H1 (cell line): ENCODE measurements around the gene MGAT5B. TPM values are rescaled to one million over a fixed set of nuclear protein-coding genes. Genes with fewer than 3 reads are reported as not detected.

ENCODE experiments used
- CTCF ChIA-PET: fragments of 300-600 bp; sonication (Branson Sonifier 250); formaldehyde crosslinking; loops from one replicate; lab custom pipeline; 2021; ENCODE audit not compliant: partially characterized antibody; lab: Charles Lee
- POLR2A ChIA-PET: fragments of 300-600 bp; sonication (Branson Sonifier 250); formaldehyde crosslinking; loops from one replicate; lab custom pipeline; 2021; ENCODE audit warnings: inconsistent platforms; ENCODE audit not compliant: partially characterized antibody; lab: Charles Lee
- DNase-seq, 2 experiments: peaks; one replicate each; pipeline versions ENCODE4 v3.0.0 to v3.0.0-alpha.2; 2010 to 2022; ENCODE audit warnings: low spot score in 2 of 2, low read depth in 1 of 2, mixed read lengths in 1 of 2
- FAIRE-seq: peaks from 2 replicates; lab custom pipeline; 2011; peaks lifted over from hg19 to GRCh38; lab: Jason Lieb, UNC
- H2AFZ ChIP-seq: 2 replicates; pipeline ENCODE4 v1.8.1; 2012; ENCODE audit warnings: low read length, inconsistent platforms
- H2AK5ac ChIP-seq: 2 replicates; pipeline ENCODE4 v1.6.1; 2013; ENCODE audit warnings: low read depth, low read length
- H2BK120ac ChIP-seq: replicated peaks from 2 replicates; pipeline ENCODE3; 2013; ENCODE audit warnings: low read depth, low read length, inconsistent platforms
- H2BK12ac ChIP-seq: 2 replicates; pipeline ENCODE4 v1.6.1; 2013; ENCODE audit warnings: low read depth, low read length
- H2BK15ac ChIP-seq: 2 replicates; pipeline ENCODE4 v1.6.1; 2013; ENCODE audit warnings: low read length
- H2BK20ac ChIP-seq: 2 replicates; pipeline ENCODE4 v1.6.1; 2013; ENCODE audit warnings: low read length
- H2BK5ac ChIP-seq: 2 replicates; pipeline ENCODE4 v1.6.1; 2013; ENCODE audit warnings: low read depth, low read length
- H3K14ac ChIP-seq: 2 replicates; pipeline ENCODE4 v1.6.1; 2013; ENCODE audit warnings: inconsistent platforms; ENCODE audit not compliant: insufficient read length
- H3K18ac ChIP-seq: 2 replicates; pipeline ENCODE4 v1.6.1; 2013; ENCODE audit warnings: low read length; ENCODE audit errors: extremely low read depth
- H3K23ac ChIP-seq: 2 replicates; pipeline ENCODE4 v1.6.1; 2013; ENCODE audit warnings: inconsistent platforms; ENCODE audit not compliant: insufficient read length
- H3K23me2 ChIP-seq: 2 replicates; pipeline ENCODE4 v1.6.1; 2013; ENCODE audit warnings: low read depth, low read length
- H3K27ac ChIP-seq: 2 replicates; pipeline ENCODE4 v1.6.1; 2011; ENCODE audit warnings: low read depth, low read length, inconsistent platforms
- H3K27me3 ChIP-seq, 4 experiments: replicated peaks in 1 of 4; 1 replicate in 1 of 4; 2 replicates in 3 of 4; pipeline versions ENCODE4 v1.6.1 to v1.8.1; 2011 to 2013; ENCODE audit warnings: low read length in 3 of 4, mild to moderate bottlenecking in 3 of 4, inconsistent platforms in 2 of 4, mixed read lengths in 2 of 4, moderate library complexity in 1 of 4; ENCODE audit not compliant: control insufficient read depth in 3 of 4, insufficient read depth in 3 of 4; ENCODE audit errors: extremely low read depth in 1 of 4
- H3K36me3 ChIP-seq, 4 experiments: 2 replicates each; pipeline versions ENCODE4 v1.6.1 to v1.8.1; 2011 to 2013; ENCODE audit warnings: mild to moderate bottlenecking in 4 of 4, low read length in 3 of 4, moderate library complexity in 2 of 4, control low read depth in 1 of 4, inconsistent platforms in 1 of 4; ENCODE audit not compliant: insufficient read depth in 4 of 4, control insufficient read depth in 2 of 4
- H3K4ac ChIP-seq: replicated peaks from 2 replicates; pipeline ENCODE3; 2013; ENCODE audit warnings: low read length, low read depth, mixed read lengths, inconsistent platforms; ENCODE audit not compliant: insufficient read length
- H3K4me1 ChIP-seq, 4 experiments: replicated peaks in 1 of 4; 1 replicate in 1 of 4; 2 replicates in 3 of 4; pipeline versions ENCODE4 v1.6.1 to v1.8.1; 2011 to 2013; ENCODE audit warnings: low read length in 3 of 4, inconsistent platforms in 2 of 4, mixed read lengths in 1 of 4; ENCODE audit not compliant: insufficient read depth in 4 of 4, control insufficient read depth in 3 of 4
- H3K4me2 ChIP-seq, 2 experiments: 2 replicates each; pipeline versions ENCODE4 v1.6.1 to v1.8.1; 2011 to 2013; ENCODE audit warnings: low read depth in 2 of 2, low read length in 2 of 2, control low read depth in 1 of 2, inconsistent platforms in 1 of 2, mild to moderate bottlenecking in 1 of 2; ENCODE audit not compliant: insufficient read depth in 1 of 2
- H3K4me3 ChIP-seq, 4 experiments: fragments of 200-600, 300-600 bp in 1 of 4; sonication (generic), shearing (Covaris generic), sonication (Bioruptor Twin) in 1 of 4; 2 replicates each; pipeline versions ENCODE4 v1.5.1 to v1.8.1; 2011 to 2016; ENCODE audit warnings: low read length in 4 of 4, low read depth in 3 of 4, control low read depth in 2 of 4, inconsistent platforms in 2 of 4, mild to moderate bottlenecking in 2 of 4, mixed read lengths in 1 of 4, moderate library complexity in 1 of 4; ENCODE audit not compliant: insufficient read depth in 2 of 4; ENCODE audit errors: extremely low read depth in 1 of 4
- H3K56ac ChIP-seq: replicated peaks from 2 replicates; pipeline ENCODE3; 2013; ENCODE audit warnings: low read depth, mild to moderate bottlenecking, mixed read lengths, low read length, inconsistent platforms; ENCODE audit not compliant: insufficient read length
- H3K79me1 ChIP-seq: 2 replicates; pipeline ENCODE4 v1.6.1; 2013; ENCODE audit warnings: low read depth, low read length, control low read depth
- H3K79me2 ChIP-seq, 2 experiments: 2 replicates each; pipeline versions ENCODE4 v1.6.1 to v1.8.1; 2012 to 2013; ENCODE audit warnings: low read length in 2 of 2, mild to moderate bottlenecking in 2 of 2, inconsistent platforms in 1 of 2; ENCODE audit not compliant: insufficient read depth in 2 of 2, control insufficient read depth in 1 of 2
- H3K9ac ChIP-seq, 4 experiments: replicated peaks in 1 of 4; 1 replicate in 1 of 4; 2 replicates in 3 of 4; pipeline versions ENCODE4 v1.6.1 to v1.8.1; 2011 to 2013; ENCODE audit warnings: low read depth in 3 of 4, low read length in 3 of 4, control low read depth in 2 of 4, mild to moderate bottlenecking in 2 of 4, moderate library complexity in 2 of 4, inconsistent platforms in 1 of 4; ENCODE audit errors: extremely low read depth in 1 of 4
- H3K9me3 ChIP-seq, 2 experiments: 2 replicates each; pipeline versions ENCODE4 v1.6.1 to v1.8.1; 2012 to 2013; ENCODE audit warnings: mild to moderate bottlenecking in 2 of 2, moderate library complexity in 2 of 2, control low read depth in 1 of 2, inconsistent platforms in 1 of 2, low read depth in 1 of 2, low read length in 1 of 2, mixed read lengths in 1 of 2; ENCODE audit not compliant: insufficient read depth in 2 of 2
- H4K20me1 ChIP-seq, 2 experiments: replicated peaks in 1 of 2; 2 replicates each; pipeline versions ENCODE3 to v1.8.1; 2011 to 2013; ENCODE audit warnings: inconsistent platforms in 2 of 2, low read length in 2 of 2, mild to moderate bottlenecking in 1 of 2; ENCODE audit not compliant: insufficient read depth in 2 of 2, control insufficient read depth in 1 of 2
- H4K5ac ChIP-seq: 2 replicates; pipeline ENCODE4 v1.6.1; 2013; ENCODE audit warnings: low read length, low read depth, mixed read lengths, inconsistent platforms; ENCODE audit not compliant: insufficient read length
- H4K8ac ChIP-seq: 2 replicates; pipeline ENCODE4 v1.8.0; 2013; ENCODE audit warnings: mild to moderate bottlenecking, moderate library complexity, low read length, inconsistent platforms; ENCODE audit not compliant: insufficient read depth; ENCODE audit errors: extremely low read depth
- H4K91ac ChIP-seq: replicated peaks from 2 replicates; pipeline ENCODE3; 2013; ENCODE audit warnings: low read length, mixed read lengths, inconsistent platforms; ENCODE audit not compliant: insufficient read length
- CTCF ChIP-seq, 3 experiments: IDR thresholded peaks; 1 replicate in 2 of 3; 2 replicates in 1 of 3; pipeline versions ENCODE4 v1.5.1 to v1.6.1; 2011; ENCODE audit warnings: low read length in 3 of 3, mild to moderate bottlenecking in 3 of 3, inconsistent platforms in 2 of 3, low read depth in 1 of 3, moderate library complexity in 1 of 3; ENCODE audit not compliant: insufficient read depth in 1 of 3; ENCODE audit errors: control extremely low read depth in 1 of 3
- KDM1A ChIP-seq: fragments of 200-600, 300-600 bp; sonication (generic); IDR thresholded peaks from 2 replicates; pipeline ENCODE4 v1.7.1; 2016; ENCODE audit warnings: mild to moderate bottlenecking, low read length, borderline replicate concordance
- RAD21 ChIP-seq, 2 experiments: IDR thresholded peaks in 1 of 2; conservative IDR thresholded peaks in 1 of 2; 2 replicates each; pipeline ENCODE4 v1.6.1; 2011; ENCODE audit warnings: low read depth in 2 of 2, low read length in 2 of 2, improper control_type of control experiment in 1 of 2, inconsistent platforms in 1 of 2, mild to moderate bottlenecking in 1 of 2, moderate library complexity in 1 of 2
- SIX5 ChIP-seq: IDR thresholded peaks from 2 replicates; pipeline ENCODE4 v1.6.1; 2011; ENCODE audit warnings: mild to moderate bottlenecking, low read depth, low read length
- SUZ12 ChIP-seq: fragments of 200-600 bp; sonication (generic); IDR thresholded peaks from 2 replicates; pipeline ENCODE4 v1.6.1; 2012; ENCODE audit warnings: mild to moderate bottlenecking, inconsistent platforms, low read length, moderate library complexity, mixed read lengths
- TAF7 ChIP-seq: optimal IDR thresholded peaks from 2 replicates; pipeline ENCODE3; 2011; ENCODE audit warnings: low read depth, mild to moderate bottlenecking, inconsistent platforms, low read length, moderate library complexity, borderline replicate concordance
- WGBS, 2 experiments: shearing (Covaris generic) in 1 of 2; methylation state at CpG; one replicate each; pipeline versions ENCODE4 v1.1.6 to v1.1.7; 2013 to 2015; ENCODE audit warnings: low lambda C conversion rate in 2 of 2, mixed read lengths in 2 of 2, inconsistent platforms in 1 of 2, low coverage in 1 of 2, missing lambda C conversion rate in 1 of 2; ENCODE audit not compliant: insufficient replicate concordance in 2 of 2, insufficient coverage in 1 of 2, insufficient read length in 1 of 2; ENCODE audit errors: extremely low coverage in 1 of 2, missing lambda C conversion rate in 1 of 2; 5-methylcytosine and 5-hydroxymethylcytosine counted together
- polyA plus RNA-seq, 7 experiments: library from polyadenylated mRNA; depleted of rRNA in 3 of 7; stranded (reverse) in 5 of 7; unstranded in 2 of 7; fragments of >200 nt in 5 of 7; fragments of 200-250 nt in 2 of 7; gene quantifications; 1 replicate in 5 of 7; 2 replicates in 1 of 7; 4 replicates in 1 of 7; pipeline versions ENCODE4 v1.2.1 to v1.2.3, GENCODE V29; 2011 to 2013; ENCODE audit warnings: missing spikeins in 2 of 7, mixed read lengths in 2 of 7
- total RNA-seq: library from RNA; stranded (reverse); fragmentation: NEBNext Ultra II Directional; extraction: Animal tissue kit (Norgen Biotek cat#: 25700); gene quantifications from 2 replicates; pipeline ENCODE4 v1.2.1, GENCODE V29; 2021

Gene MGAT5B
- total and polyA plus RNA-seq, 2 of the 8 experiments (the other 6 are each of a cell fraction or from before 2014, with no cell fraction given) = 7.9 to 8.2 TPM

GRCh38 chr17:76843703-76844484 lies 24.3 kb upstream of the MGAT5B start:
- Histone ChIP-seq H3K9me3 (no peaks in the 10 kb centered on the region), H2BK5ac (no peak overlapping the region; the same call in 1 of the 2 replicates), H3K18ac (no peak overlapping the region), H2AK5ac (peak overlapping the region; percentile 25; the same call in 1 of the 2 replicates), H3K27ac (no peak overlapping the region), H3K9ac (no peak overlapping the region), H3K56ac (no peak overlapping the region), H3K36me3 (no peaks in the 10 kb centered on the region), H4K20me1 (no peaks in the 10 kb centered on the region), H3K79me2 (no peaks in the 10 kb centered on the region), H3K79me1 (no peaks in the 10 kb centered on the region), H3K4ac (peak overlapping the region; percentile 44), H3K4me3 (no peak overlapping the region), H3K14ac (no peak overlapping the region), H3K27me3 (peaks cover 0 to 12% (median 10%) of the 10 kb centered on the region in 4 experiments; a peak in 5 of 7 replicates), H4K5ac (no peak overlapping the region), H2BK120ac (no peak overlapping the region), H2BK15ac (peak overlapping the region; percentile 65), H2AFZ (peak overlapping the region; percentile 8; the same call in 1 of the 2 replicates), H2BK20ac (peak overlapping the region; percentile 48; the same call in 1 of the 2 replicates), H4K91ac (peak overlapping the region; percentile 25), H2BK12ac (peak overlapping the region; percentile 39; the same call in 1 of the 2 replicates), H4K8ac (no peak overlapping the region), H3K4me2 (no peak overlapping the region), H3K23me2 (peaks cover 14% of the 10 kb centered on the region; the same call in 1 of the 2 replicates), H3K23ac (no peak overlapping the region), H3K4me1 (peaks cover 3 to 23% (median 9%) of the 10 kb centered on the region in 4 experiments)
- DNase-seq = no peak
- CTCF ChIA-PET = interaction anchor here (0.6 to 1.5 kb wide), 7 partner anchors 9 to 314 kb away, joined by 3 to 5 read pairs (median 3); no protein-coding TSS in a partner anchor
- POLR2A ChIA-PET = interaction anchor here (0.6 kb wide), 1 partner anchor 161 kb away, joined by 3 read pairs; no protein-coding TSS in a partner anchor
- peak in 2 of 3 experiments; percentile 10 to 28; a peak in 2 of 4 replicates for TF ChIP-seq CTCF (IDR thresholded peaks at IDR 0.05; ENCODE audit: control extremely low read depth in 1 of 3, insufficient read depth in 1 of 3, low read depth in 1 of 3, low read length in 3 of 3)
- TF ChIP-seq SUZ12 = no peak
- no peak for TF ChIP-seq TAF7
- no peak for TF ChIP-seq SIX5
- TF ChIP-seq KDM1A = no peak
- TF ChIP-seq RAD21 (IDR thresholded peaks at IDR 0.05 in 1 of 2, conservative IDR thresholded peaks at IDR 0.05 in 1 of 2; ENCODE audit: low read depth in 2 of 2, low read length in 2 of 2) = peak in 1 of 2 experiments; percentile 15; a peak in 1 of 4 replicates
- FAIRE-seq = no peak
- WGBS, 2 experiments = 84% methylated on average over 10 of the region's 10 CpGs; no CpG with 5 or more reads in 1 of the 2 experiments
